ENCODE data around the gene CELSR2. TPM values are rescaled to one million over a fixed set of nuclear protein-coding genes. Genes with fewer than 3 reads are reported as not detected.

Gene CELSR2
- total RNA-seq, 4 donors from 2014 or later: 14.0 to 16.7 (median 16.3) TPM

DNA sequence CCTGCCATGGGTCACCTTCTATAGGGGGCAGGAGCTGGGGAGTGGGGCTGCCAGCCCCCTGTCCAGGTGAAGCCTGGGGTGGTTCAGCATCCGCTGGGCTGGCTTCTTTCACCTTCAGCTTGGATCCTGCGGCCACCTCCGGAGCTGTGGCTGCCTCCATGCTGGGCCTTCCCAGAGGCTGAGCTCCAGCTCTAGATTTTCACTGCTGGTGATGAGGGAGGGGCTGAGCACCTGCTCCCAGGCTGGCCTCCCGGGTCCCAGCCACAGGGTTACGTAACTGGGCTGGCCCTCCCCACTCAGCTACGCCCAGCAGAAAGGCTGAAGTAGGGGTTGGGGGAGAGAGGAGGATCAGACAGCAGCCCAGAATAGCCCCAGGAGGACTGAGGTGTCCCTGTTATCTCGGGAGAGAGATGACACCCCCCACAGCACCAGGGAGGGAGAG, 57.5 kb downstream of the CELSR2 start, which contains the start of gene MYBPHL:
Gene MYBPHL, minus strand, starts transcription at position 180 of the 442 bp plus-strand sequence. Its CDS starts 20 bp downstream, at position 160.
- Histone ChIP-seq H3K27ac (peak within 1 kb of the TSS; percentile 2 to 89 (median 74)), H3K4me1 (peaks cover 0 to 41% (median 24%) of the 10 kb centered on the region in 4 donors), H3K36me3 (peaks cover 0 to 29% (median 0%) of the 10 kb centered on the region in 3 donors), H3K27me3 (no peaks in the 10 kb centered on the region), H3K4me3 (no peak within 1 kb of the TSS), H3K9me3 (no peaks in the 10 kb centered on the region)
- 69 to 73% methylated on average over 5 to 6 of the region's 7 CpGs for WGBS, 2 donors
- DNase-seq (ENCODE audit: low spot score in 2 of 2): no peak
- TF ChIP-seq POLR2A (IDR thresholded peaks at IDR 0.05) (no peak), EP300 (IDR thresholded peaks at IDR 0.05) (no peak)
- TF ChIP-seq, protein P1, sequence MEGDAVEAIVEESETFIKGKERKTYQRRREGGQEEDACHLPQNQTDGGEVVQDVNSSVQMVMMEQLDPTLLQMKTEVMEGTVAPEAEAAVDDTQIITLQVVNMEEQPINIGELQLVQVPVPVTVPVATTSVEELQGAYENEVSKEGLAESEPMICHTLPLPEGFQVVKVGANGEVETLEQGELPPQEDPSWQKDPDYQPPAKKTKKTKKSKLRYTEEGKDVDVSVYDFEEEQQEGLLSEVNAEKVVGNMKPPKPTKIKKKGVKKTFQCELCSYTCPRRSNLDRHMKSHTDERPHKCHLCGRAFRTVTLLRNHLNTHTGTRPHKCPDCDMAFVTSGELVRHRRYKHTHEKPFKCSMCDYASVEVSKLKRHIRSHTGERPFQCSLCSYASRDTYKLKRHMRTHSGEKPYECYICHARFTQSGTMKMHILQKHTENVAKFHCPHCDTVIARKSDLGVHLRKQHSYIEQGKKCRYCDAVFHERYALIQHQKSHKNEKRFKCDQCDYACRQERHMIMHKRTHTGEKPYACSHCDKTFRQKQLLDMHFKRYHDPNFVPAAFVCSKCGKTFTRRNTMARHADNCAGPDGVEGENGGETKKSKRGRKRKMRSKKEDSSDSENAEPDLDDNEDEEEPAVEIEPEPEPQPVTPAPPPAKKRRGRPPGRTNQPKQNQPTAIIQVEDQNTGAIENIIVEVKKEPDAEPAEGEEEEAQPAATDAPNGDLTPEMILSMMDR (IDR thresholded peaks at IDR 0.05): no peak

DNA sequence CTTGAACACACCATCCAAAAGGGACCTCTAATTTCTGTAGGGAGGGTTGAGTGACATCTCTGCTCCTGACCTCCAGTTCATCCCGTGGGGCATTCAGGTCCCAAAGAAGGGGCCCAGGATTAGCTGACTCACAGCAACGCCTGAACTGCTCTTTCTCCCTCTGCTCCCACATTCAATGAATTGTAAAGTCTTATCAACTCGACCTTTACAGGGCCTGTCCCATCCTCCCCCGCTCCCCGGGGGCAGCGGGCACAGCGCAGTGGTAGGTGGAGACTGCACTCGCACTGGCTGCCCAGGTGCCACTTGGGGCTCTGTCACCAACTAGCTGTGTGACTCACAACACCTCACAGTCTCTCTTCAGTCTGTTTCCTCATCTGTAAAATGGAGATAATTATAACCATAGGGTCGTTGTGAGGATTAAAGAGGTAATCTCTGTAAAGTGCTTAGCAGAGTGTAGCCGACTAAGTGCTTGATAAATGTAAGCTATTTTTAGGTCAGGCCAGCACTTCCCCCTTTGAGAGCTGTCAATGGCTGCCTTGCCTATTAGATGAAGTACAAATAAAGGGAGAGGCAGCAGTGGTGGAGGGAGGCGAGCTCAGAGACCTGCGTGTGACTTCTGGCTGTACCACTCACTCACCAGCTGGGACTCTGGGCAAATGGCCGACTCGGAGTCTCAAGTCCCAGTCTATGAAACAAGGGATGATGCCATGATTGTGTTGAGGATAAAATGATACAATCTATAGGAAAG, 58.1 kb downstream of the CELSR2 start:
- Histone ChIP-seq H3K9me3 (no peaks in the 10 kb centered on the region), H3K27me3 (no peaks in the 10 kb centered on the region), H3K4me1 (peaks cover 0 to 41% (median 24%) of the 10 kb centered on the region in 4 donors), H3K4me3 (no peak overlapping the region), H3K27ac (peak overlapping the region; percentile 2 to 89 (median 55)), H3K36me3 (peaks cover 0 to 34% (median 0%) of the 10 kb centered on the region in 3 donors)
- TF ChIP-seq, protein P1 (IDR thresholded peaks at IDR 0.05): no peak
- TF ChIP-seq POLR2A (IDR thresholded peaks at IDR 0.05): no peak
- TF ChIP-seq EP300 (IDR thresholded peaks at IDR 0.05): no peak
- 55 to 58% methylated on average over 14 of the region's 14 CpGs for WGBS, 2 donors
- no peak for DNase-seq (ENCODE audit: low spot score in 2 of 2)

DNA sequence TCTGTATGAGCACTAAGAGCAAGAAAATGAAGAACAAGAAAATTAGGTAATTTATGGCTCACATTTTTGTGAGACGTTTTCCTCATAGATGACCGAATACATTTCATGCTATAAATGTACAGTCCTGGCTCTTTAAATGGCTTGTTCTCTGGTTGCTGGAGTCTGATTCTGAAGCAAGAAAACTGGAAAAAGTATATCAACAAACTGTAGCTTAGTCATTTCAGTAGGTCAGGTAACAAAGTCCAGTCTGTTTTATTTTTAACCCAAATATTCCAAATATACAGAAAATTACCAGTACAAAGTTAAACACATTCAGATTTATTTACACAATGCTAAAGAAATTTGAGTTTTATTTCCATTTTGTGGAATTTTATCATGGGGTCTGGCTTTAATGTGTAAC, 60.0 kb downstream of the CELSR2 start:
- WGBS, 2 donors: 44 to 57% methylated on average over 2 of the region's 2 CpGs
- Histone ChIP-seq H3K9me3 (no peaks in the 10 kb centered on the region), H3K27me3 (no peaks in the 10 kb centered on the region), H3K4me1 (peaks cover 0 to 33% (median 22%) of the 10 kb centered on the region in 4 donors), H3K4me3 (no peak overlapping the region), H3K36me3 (peaks cover 0 to 52% (median 0%) of the 10 kb centered on the region in 3 donors), H3K27ac (no peak overlapping the region)
- no peak for DNase-seq (ENCODE audit: low spot score in 2 of 2)
- TF ChIP-seq POLR2A (IDR thresholded peaks at IDR 0.05) (no peak), EP300 (IDR thresholded peaks at IDR 0.05) (no peak)
- TF ChIP-seq, protein P1 (IDR thresholded peaks at IDR 0.05): no peak

DNA sequence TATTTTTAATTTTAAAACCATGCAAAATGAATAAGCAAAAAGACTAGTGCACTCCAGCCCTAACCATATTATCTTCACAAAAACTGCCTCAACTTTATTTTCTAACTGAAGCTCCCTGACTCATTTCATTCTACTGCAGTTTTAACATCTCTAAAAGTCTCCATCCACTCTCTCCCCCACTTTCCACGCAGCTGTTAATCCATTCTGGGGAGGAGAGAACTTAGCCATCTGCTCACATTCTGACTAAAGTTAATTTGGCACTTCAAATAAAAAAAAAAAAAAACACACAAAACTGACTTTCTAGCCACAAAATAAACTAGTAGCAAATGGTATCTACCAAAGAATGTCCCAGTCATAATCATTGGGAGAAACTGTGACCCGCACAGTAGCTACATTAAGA, 62.9 kb downstream of the CELSR2 start:
- TF ChIP-seq EP300 (IDR thresholded peaks at IDR 0.05) (no peak), POLR2A (IDR thresholded peaks at IDR 0.05) (no peak)
- TF ChIP-seq, protein P1 (IDR thresholded peaks at IDR 0.05): no peak
- no peak for DNase-seq (ENCODE audit: low spot score in 2 of 2)
- Histone ChIP-seq H3K9me3 (no peaks in the 10 kb centered on the region), H3K4me1 (peaks cover 0 to 9% (median 2%) of the 10 kb centered on the region in 4 donors), H3K36me3 (peaks cover 0 to 75% (median 0%) of the 10 kb centered on the region in 3 donors), H3K27ac (peak overlapping the region in 1 of 4 donors; percentile 10), H3K4me3 (no peak overlapping the region), H3K27me3 (no peaks in the 10 kb centered on the region)
- WGBS, 2 donors: 84 to 87% methylated on average over 2 of the region's 2 CpGs
